LHCN-M2 (cell line): ENCODE data around the gene GALNT2. TPM values are rescaled to one million over a fixed set of nuclear protein-coding genes. Genes with fewer than 3 reads are reported as not detected.

Experiments
- DNase-seq: peaks from one replicate; pipeline ENCODE4 v3.0.0-alpha.2; 2012; ENCODE audit warnings: low read depth
- total RNA-seq: library from RNA; depleted of rRNA; stranded (reverse); fragments of >200 nt; gene quantifications from 2 replicates; pipeline ENCODE4 v1.2.3, GENCODE V29; 2014

GALNT2 gene
- total RNA-seq, 1 experiment from 2014 or later = 81.6 TPM

DNA sequence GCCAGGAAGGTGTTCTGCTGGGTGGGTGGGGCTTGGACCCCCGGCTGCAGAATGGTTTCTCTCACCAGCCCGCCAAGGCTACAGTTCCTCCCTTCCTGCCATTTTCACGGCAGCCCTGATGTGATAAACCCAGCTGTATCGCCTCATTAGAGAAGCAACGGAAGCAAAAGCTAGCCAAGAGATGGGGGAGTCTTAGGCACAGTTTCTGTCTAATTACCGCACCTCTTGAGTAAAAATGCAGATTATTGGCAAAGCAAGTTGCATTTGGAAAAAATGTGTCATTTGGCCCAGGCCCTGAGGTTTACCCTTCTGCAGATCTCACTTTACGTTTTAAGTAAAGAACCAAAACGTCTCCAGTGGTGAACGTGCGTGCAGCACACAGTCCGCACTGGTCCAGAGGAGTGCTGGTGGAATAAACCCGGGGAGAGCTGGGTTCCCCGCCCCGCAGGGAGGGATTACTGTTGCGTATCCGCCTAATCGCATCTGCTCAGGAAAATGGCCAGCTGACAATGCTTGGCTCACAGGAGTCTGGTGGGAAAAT, 109.9 kb downstream of the GALNT2 start:
- peak; percentile 64 for DNase-seq

DNA sequence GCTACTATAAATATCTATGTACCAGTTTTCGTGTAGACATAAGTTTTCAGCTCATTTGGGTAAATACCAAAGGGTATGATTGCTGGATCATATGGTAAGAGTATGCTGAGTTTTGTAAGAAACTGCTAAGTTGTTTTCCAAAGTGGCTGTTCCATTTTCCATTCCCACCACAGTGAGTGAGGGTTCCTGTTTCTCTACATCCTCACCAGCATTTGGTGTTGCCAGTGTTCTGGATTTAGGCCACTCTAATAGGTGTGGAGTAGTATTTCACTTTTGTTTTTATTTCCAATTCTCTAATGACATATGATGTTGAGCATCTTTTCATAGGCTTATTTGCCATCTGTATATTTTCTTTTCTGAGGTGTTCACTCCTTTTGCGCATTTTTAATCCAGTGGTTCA, 112.2 kb downstream of the GALNT2 start:
- no peak for DNase-seq

DNA sequence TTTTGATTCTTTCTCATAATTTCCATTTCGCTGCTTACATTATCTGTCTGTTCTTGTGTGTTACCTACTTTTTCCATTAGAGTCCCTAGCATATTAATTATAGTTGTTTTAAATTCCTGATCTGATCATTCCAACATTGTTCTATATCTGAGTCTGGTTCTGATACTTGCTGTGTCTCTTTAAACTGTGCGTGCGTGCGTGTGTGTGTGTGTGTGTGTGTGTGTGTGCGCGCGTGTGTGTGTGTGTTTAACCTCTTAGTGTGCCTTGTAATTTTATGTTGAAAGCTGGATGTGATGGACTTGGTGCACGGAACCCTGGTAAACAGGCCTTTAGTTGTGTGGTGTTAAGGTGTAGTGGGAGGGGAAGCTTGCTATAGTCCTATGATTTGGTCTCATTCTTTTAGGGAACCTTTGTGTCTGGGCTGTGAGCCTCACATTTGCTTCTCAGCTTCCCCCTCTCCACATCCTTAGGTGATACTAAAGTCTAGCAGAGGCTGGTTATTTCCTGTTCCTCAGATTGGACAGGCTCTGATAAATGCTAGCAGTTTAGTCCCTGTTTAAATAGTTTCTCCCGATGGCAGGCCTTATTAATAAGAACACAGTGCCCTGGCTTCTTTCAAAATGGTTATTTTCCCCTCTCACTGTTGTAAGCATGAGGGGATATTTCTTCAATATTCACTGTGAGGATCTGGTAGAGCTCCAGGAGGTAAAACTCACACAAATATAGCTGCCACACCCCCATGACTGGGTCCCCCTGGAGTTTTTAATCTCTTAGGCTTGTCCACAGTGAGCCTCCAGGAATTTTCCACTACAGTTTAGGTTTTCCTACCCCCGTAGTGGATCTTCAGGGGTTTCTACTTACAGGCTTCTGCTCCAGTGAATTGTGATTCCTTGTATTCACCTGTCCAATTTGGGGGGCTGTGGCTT, 118.3 kb downstream of the GALNT2 start:
- DNase-seq = no peak

DNA sequence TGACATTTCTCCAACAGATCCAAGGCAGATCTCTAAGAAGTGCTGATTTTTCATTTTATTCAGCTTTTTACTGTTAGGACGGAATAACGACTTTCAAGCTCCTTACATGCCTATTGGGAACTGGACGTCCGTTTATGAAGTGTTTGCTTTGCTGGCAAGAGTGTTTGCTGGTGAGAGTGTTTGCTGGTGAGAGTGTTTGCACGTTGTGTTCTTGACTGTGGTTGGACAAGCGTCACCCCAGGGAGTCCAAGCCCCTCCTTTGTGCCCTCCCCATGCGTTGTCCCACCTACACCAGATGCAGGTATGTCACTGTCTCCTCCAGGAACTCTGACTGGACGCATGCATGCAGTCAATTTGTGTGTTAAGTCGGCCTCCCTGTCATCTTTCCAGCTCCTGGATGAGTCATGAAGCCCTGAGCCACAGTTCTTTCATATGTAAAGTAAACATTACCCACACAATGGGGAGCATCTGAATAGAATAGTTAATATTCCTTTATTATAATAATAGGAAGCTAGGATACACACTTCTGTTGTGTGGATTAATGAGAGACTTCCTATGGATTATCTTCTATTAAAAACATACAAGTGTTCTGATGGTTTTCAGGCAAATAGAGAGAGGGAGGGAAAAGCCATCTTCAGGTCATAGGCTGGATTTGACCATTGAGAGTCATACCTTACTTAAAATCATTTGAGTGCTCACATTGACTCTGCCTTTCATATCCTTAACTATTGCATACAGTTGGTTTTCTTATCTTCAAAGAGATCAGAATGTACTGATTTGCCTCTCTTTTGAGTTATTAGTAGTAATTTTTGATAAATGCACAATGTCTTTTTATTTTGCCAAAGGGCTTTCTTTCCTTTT, 119.2 kb downstream of the GALNT2 start:
- peak; percentile 71 for DNase-seq

DNA sequence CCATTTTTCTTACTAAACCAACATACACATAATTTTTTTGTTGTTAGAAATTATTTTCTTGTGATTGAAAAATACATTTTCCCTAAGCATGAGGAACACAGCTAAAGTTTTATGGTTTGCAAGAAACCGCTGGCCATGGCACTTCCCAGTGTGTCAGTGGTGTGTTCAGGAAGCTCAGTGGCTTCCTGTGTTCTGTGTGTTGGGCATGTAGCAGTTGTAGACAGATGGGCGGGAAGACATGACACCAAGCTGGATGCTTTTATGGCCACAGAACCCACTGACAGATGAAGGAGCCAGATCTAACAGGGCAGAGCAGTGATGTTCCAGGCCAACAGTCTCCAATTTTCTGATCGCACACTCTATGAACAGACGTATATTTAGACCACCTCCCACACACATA, 119.8 kb downstream of the GALNT2 start:
- no peak for DNase-seq

DNA sequence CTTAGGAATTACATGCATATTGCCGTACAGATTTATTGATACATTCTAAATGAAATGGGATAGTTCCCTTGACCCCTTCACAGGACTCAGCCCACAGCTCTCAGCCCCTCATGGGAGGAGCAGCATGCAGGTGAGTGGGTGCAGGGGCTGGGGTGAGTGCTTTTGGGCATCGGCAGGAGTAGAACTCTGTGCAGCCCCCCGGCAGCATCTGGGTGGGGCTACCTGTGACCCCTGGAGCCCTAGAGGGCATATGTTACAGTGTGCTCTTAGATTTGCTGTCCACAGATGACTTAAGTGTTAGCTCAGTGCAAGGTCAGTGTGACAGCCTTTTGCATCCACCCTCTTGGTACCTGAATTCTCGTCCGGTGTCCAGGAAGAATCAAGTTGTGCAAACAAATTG, 120.3 kb downstream of the GALNT2 start:
- no peak for DNase-seq

DNA sequence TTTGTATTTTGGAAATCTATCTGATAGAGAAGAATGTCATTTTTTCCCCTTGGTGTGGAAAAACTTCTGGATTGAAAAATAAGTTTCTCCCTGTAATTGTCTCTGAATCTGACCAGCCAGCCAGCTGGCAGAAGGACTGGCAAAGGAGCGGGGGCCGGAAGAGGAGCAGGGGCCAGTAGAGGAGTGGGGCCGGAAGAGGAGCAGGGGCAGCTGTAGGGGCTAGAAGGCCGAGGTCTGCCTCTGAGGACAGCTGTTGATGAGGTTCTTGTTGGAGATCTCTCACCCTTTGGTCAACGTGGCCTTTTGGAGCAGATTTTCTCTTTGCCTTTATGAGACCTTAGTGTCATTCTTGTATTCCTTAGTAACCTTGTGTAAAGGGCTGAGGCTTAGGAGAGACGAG, 121.8 kb downstream of the GALNT2 start:
- peak; percentile 42 for DNase-seq

DNA sequence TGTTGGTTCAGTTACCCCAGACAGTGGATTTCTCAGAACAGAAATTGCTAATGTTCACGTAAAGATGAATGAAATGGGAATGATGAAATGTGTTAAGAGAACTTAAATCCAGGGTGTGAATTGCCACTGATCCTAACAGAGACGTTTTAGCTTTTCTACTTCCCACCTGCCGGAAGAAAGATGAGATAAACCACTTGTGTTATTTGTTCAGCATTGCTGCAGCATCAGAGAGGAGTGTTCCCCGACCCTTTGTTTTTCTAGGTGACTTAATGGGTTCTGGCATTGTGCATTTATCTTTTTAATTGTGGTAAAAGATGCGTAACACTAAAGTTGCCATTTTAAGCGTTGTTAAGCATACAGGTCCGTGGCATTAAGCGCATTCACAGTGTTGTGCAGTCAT, 122.3 kb downstream of the GALNT2 start:
- no peak for DNase-seq

DNA sequence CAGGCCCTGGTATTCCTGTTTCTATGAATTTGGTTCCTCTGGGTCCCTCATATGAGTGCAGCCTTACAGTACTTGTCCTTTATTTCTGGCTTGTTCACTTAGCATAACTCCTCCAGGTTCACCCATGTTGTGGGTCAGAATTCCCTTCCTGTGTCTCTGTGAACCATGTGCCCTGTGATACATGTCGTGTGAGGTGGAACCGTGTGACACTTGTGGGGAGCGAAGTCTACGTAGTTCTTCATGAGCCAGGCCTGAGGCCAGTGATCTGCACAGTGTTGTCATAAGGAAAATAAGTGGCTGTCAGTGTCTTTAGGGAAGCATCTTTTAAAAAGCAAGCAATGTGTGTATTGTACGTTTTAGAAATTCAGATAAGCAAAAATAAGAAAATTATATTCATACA, 122.8 kb downstream of the GALNT2 start:
- no peak for DNase-seq

DNA sequence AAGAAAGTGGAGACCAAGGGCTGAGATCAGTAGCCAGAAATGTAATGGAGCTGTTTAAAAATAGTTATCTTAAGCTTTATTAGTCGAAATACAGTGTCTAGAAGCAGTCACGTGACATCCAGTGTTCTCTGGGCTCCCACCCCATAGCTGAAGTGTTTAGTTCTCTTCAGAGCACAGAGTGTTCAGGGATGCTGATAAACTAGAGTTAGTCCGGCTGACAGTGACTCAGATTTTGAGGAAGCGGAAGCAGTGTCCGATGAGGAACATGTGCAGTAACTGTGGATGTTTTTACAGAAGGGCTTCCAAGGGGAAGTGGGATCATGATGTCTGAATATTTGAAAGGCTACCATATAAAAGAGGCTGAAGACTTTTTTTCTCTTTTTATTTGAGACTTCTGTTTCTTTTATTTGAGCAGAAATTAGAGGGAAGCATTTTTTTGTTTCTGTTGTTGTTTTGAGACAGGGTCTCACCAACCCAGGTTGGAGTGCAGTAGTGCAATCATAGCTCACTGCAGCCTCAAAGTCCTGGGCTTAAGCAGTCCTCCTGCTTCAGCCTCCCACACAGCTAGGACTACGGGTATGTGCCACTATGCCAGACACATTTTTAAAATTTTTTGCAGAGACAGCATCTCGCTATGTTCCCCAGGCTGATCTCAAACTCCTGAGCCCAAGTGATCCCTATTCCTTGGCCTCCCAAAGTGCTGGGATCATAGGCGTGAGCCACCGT, 124.2 kb downstream of the GALNT2 start:
- peak; percentile 88 for DNase-seq

DNA sequence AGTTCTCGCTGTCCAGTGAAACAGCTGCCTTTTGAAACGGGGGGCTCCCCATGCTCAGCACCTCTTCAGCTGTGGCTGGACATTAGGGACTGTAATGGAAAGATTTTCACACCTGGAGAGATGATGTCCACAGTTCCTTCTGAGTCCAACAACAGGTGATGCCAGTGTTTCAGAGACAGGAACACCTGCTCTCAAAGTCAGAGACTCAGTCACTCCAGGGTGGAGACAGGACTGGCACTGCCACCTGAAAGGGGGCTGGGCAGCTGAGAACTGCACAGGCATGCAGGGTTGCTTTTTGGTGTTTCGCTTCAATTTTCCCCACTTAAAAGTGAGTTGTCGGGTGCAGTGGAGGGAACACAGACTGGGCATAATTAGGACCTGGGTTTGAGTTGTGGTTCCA, 124.8 kb downstream of the GALNT2 start:
- DNase-seq = no peak

DNA sequence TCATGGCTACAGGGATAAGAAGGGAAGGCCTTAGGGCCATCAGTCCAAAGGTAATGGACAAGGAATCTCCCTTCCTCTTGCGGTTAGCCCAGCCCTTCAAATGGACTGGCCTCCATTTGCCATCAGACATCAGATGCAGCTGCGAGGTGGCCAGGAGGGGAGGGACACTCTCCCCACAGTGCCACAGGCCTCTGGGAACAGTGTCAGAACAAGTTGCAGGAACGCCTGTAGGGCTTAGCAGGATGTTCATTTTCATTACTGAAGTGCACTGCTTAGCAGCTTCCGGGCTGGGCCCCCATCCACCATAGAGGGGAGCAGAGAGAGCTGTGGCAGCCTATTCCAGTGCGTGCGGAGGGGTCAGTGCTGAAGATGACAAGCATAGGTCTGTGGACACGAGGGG, 127.5 kb downstream of the GALNT2 start:
- DNase-seq = no peak

DNA sequence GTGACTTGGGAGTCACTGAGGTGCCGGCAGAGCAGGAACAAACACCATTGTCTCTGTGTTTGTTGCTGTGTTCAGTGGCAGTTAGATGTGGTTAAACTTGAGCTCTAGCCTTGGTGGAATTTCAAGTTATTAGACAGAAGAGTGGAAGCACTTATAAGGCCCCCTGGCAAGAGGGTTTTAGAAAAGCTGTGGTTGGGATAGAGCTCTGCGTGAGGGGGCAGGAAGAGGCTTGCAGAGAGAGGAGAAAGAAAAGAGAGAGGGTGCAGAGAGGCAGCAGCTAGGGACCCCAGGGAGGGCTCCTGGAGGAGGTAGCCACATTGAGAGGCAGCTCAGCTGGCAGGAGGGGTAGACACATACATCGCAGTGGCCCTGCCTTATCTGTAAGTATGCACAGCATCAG, 128.2 kb downstream of the GALNT2 start:
- no peak for DNase-seq

DNA sequence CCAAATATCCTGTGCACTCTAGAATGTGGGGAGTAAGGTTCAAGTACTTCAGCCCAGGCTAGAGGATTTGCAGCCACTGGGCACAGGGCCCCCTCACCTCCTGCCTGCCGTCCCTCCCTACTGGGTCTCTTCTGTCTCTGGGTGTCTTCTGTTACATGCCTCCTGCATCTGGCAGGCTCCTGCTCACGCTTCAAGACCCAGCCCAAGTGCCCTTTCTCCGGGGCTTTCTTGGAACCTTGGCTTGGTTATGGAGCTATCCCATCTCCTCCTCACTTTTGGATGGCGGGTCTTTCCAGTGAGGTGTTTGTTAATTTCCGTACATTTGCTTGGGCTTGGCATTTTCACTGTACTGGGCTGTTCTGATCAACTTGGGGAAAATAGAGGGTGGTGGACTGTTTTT, 129.0 kb downstream of the GALNT2 start:
- DNase-seq = no peak

DNA sequence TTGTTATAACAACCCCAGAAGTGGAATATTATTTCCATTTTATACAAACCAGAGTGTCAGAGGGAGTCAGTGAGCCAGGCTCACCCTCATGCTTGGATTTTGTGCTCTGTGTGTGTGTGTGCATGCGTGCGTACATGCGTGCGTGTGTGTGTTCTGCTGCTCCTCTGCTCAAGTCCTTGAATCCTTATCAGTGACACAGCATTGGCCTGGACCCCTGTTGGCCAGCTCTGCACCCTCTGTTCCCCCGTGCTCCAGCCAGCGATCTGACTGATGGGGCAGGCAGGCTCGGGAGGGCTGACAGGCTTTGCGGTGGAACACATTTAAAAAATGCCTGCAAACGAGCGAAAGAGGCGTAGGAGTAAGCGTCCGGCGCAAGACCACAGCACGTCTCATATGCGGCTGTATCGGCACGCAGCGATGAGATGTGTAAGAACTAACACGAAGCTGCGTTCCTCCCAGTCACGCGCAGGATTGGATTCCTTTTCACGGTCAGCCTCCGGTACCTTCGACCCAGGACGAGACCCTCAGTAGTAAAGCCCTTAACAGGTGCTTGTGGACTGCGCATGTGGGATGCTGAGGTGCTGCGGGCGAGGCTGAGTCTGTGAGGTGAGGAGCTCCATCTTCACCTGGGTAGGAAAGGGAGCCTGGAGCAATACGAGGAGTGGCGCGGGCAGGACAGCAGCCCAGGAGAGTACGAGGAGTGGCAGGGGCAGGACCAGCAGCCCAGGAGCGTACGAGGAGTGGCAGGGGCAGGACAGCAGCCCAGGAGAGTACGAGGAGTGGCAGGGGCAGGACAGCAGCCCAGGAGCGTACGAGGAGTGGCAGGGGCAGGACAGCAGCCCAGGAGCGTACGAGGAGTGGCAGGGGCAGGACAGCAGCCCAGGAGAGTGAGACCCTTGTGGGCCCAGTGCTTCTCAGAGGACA, 130.9 kb downstream of the GALNT2 start:
- DNase-seq = no peak

DNA sequence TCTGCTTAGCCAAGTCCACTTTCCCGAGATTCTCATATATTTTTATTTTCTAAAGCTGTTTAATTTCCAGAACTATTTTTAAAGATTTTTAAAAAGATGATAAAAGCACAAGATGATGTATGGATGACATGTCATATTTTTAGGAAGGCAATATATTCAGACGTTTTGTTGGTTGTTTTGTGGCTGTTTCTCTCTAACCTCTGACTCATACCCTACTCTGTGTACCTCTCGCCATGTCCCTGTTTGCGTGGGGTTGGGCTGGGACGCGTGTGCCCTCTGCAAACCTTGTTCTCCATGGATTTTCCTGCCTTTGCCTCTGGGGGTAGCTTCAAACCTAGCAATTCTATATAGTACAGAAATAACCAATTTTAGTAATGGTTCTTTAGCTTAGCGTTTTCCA, 132.0 kb downstream of the GALNT2 start:
- no peak for DNase-seq

DNA sequence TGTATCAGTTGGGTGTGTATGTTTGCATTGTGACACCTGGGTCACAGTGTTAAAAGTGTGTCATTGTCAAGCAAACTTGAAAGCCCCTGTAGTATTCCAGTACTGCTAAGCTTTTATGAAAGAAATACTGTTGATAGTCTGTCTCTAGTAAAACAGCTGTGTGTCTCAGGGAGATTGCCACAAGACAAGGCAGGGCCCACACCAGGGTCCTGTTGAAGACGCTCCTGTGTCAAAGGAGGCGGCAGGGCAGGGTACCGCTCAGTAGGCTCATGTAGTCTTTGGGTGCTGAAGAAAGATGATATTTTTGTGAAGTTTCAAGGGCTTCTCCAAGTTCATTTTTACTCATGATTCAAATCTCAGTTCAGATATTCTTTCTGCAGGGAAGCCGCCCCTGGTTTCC, 132.5 kb downstream of the GALNT2 start:
- no peak for DNase-seq

DNA sequence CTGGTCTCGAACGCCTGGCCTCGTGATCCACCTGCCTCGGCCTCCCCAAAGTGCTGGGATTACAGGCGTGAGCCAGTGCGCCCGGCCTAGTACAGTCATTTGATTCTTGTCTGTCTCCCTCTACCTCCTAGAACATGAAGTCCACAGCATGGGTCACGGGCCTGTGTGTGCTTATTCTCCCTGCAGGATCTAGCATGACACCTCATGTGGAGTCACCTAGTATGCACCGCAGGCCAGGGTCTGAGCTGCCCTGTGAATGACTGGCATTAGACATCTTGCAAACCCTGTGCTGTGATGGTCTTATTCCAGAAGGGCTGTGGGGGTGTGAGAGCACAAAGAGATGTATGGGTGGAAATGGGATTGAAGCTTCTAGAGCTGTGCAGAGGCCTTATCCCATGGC, 133.2 kb downstream of the GALNT2 start:
- no peak for DNase-seq

DNA sequence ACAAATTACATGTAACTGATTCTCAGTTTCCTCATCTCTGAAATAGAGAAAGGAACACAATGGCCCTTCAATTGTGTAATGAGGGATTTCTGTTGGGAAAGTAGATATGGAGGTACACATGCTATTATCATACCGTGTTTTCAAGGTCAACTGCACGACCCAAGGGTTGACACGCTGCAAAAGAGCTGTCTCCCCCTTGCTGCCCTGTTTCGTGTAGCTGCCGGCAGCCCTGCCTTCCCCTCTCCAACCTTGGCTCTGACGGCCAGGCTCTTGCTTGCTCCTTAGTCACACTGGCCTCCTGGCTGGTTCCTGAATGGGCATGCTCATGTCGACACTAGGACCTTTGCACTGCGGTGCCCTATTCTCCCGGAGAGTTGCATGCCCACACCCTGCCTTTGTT, 134.4 kb downstream of the GALNT2 start:
- no peak for DNase-seq

DNA sequence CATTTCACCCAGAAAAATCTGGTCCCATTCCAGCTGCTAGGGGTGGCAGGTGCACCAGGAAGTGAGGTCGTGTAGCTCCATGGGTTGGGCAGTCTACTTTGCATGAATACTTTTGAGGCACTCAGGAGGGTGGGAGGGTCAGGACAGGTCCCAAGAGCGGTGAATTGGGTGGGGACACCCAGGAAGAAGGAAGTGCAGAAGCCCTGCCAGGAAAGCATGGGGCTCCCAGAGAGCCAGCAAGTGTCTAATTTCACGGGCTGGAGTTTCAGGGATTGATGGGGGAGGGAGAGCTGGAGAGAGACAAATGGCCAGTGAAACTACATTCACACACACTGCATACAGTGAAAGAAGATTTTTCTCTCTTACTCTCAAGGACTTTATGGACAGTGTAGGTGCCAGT, 137.8 kb downstream of the GALNT2 start:
- no peak for DNase-seq
